HG03460 (cell line): ENCODE data around the gene KRT7.
"Not testable (repeated sequence)": the region's sequence is repeated elsewhere in the genome, so short reads cannot be mapped to it uniquely, and the experiment has no call there.

Experiments
- ATAC-seq: cut with Tn5 transposase; IDR thresholded peaks from one replicate; pipeline ENCODE4 v1.9.1; 2021; ENCODE audit not compliant: unreplicated experiment

KRT7 gene

GRCh38 chr12:52228931-52229330, 4.1 kb upstream of the KRT7 start:
- ATAC-seq = no peak

GRCh38 chr12:52229836-52230343, 3.2 kb upstream of the KRT7 start:
- ATAC-seq = no peak

GRCh38 chr12:52230364-52231281, 2.4 kb upstream of the KRT7 start:
- ATAC-seq = no peak

GRCh38 chr12:52231305-52232202, 1.5 kb upstream of the KRT7 start:
- ATAC-seq = no peak

- ATAC-seq = no peak
Observed at GRCh38 chr12:52232203-52232673, 805 bp upstream of the KRT7 start.

- ATAC-seq = no peak
Observed at GRCh38 chr12:52233462-52234207, 592 bp downstream of the KRT7 start.

GRCh38 chr12:52234223-52234810, 1.3 kb downstream of the KRT7 start:
- ATAC-seq = no peak

GRCh38 chr12:52235001-52235764, 2.1 kb downstream of the KRT7 start:
- no peak for ATAC-seq

GRCh38 chr12:52235822-52236361, 2.8 kb downstream of the KRT7 start:
- ATAC-seq = no peak

GRCh38 chr12:52236386-52237050, 3.5 kb downstream of the KRT7 start:
- ATAC-seq = no peak

- no peak for ATAC-seq
Observed at GRCh38 chr12:52238207-52238840, 5.3 kb downstream of the KRT7 start.

GRCh38 chr12:52238916-52239646, 6.0 kb downstream of the KRT7 start:
- no peak for ATAC-seq

- ATAC-seq = no peak
Observed at GRCh38 chr12:52239767-52240166, 6.7 kb downstream of the KRT7 start.

GRCh38 chr12:52240247-52240646, 7.2 kb downstream of the KRT7 start:
- not testable (repeated sequence) for ATAC-seq

- ATAC-seq = no peak
Observed at GRCh38 chr12:52241205-52241842, 8.3 kb downstream of the KRT7 start.

- no peak for ATAC-seq
Observed at GRCh38 chr12:52242442-52243258, 9.6 kb downstream of the KRT7 start.
